Panc1 (cell line): ENCODE measurements around the gene TSPOAP1. TPM values are rescaled to one million over a fixed set of nuclear protein-coding genes. Genes with fewer than 3 reads are reported as not detected.

ENCODE experiments used
- ATAC-seq: fragments of 200-7000 bp; cut with Tn5 transposase; 2 replicates; pipeline ENCODE4 v1.9.1; 2020; ENCODE audit warnings: mild to moderate bottlenecking, moderate library complexity
- Bru-seq: library from RNA; stranded (reverse); fragments of 400-500 nt; gene quantifications from one replicate; lab custom pipeline; 2021; lab: Mats Ljungman, UMichigan
- BruChase-seq, 2 experiments: library from RNA; stranded (reverse); fragments of 400-500 nt; gene quantifications; one replicate each; lab custom pipeline; 2021; lab: Mats Ljungman, UMichigan
- BruUV-seq: library from RNA; stranded (reverse); fragments of 400-500 nt; replicated peaks from 2 replicates; lab custom pipeline; 2021; lab: Mats Ljungman, UMichigan
- CTCF ChIA-PET: fragments of 300-600 bp; sonication (Branson Sonifier 250); formaldehyde crosslinking; loops from one replicate; lab custom pipeline; 2022; ENCODE audit warnings: antibody characterized with exemption; lab: Charles Lee
- POLR2A ChIA-PET: fragments of 300-600 bp; sonication (Branson Sonifier 250); formaldehyde crosslinking; loops from one replicate; lab custom pipeline; 2022; ENCODE audit warnings: antibody characterized with exemption; lab: Charles Lee
- DNase-seq: peaks from one replicate; pipeline ENCODE4 v3.0.0-alpha.2; 2010; ENCODE audit warnings: low read depth, low spot score
- H3K27ac ChIP-seq: 2 replicates; pipeline ENCODE4 v1.5.1; 2011; ENCODE audit warnings: mild to moderate bottlenecking, low read length, inconsistent platforms
- H3K27me3 ChIP-seq: fragments of 200-500 bp; sonication (Bioruptor generic); 2 replicates; pipeline ENCODE4 v1.6.0; 2014; ENCODE audit warnings: low read length, inconsistent platforms; ENCODE audit not compliant: control insufficient read depth, insufficient read depth
- H3K36me3 ChIP-seq: fragments of 200-500 bp; sonication (Bioruptor generic); 2 replicates; pipeline ENCODE4 v1.5.1; 2014; ENCODE audit warnings: inconsistent platforms, mild to moderate bottlenecking, low read length, moderate library complexity; ENCODE audit not compliant: control insufficient read depth, insufficient read depth
- H3K4me1 ChIP-seq: 2 replicates; pipeline ENCODE4 v1.5.1; 2011; ENCODE audit warnings: inconsistent platforms, mild to moderate bottlenecking, low read length, moderate library complexity; ENCODE audit not compliant: control insufficient read depth, insufficient read depth
- H3K4me3 ChIP-seq, 2 experiments: 2 replicates each; pipeline ENCODE4 v1.5.1; 2011 to 2012; ENCODE audit warnings: low read depth in 2 of 2, low read length in 2 of 2, mild to moderate bottlenecking in 2 of 2, inconsistent platforms in 1 of 2, moderate library complexity in 1 of 2
- H3K9me3 ChIP-seq: fragments of 200-500 bp; sonication (Bioruptor generic); 2 replicates; pipeline ENCODE4 v1.5.1; 2014; ENCODE audit warnings: low read depth, mild to moderate bottlenecking, inconsistent platforms, low read length, moderate library complexity; ENCODE audit not compliant: control insufficient read depth, insufficient read depth
- CTCF ChIP-seq: fragments of 450-650 bp; IDR thresholded peaks from 2 replicates; pipeline ENCODE4 v1.5.1; 2017; ENCODE audit warnings: mild to moderate bottlenecking
- POLR2AphosphoS5 ChIP-seq: IDR thresholded peaks from 2 replicates; pipeline ENCODE4 v1.6.1; 2012; ENCODE audit warnings: mild to moderate bottlenecking, low read depth, low read length, moderate library complexity
- REST ChIP-seq, 2 experiments: IDR thresholded peaks; 2 replicates each; pipeline ENCODE4 v1.6.1; 2011 to 2012; ENCODE audit warnings: low read depth in 2 of 2, control low read depth in 1 of 2, low read length in 1 of 2, mild to moderate bottlenecking in 1 of 2, moderate library complexity in 1 of 2; ENCODE audit not compliant: insufficient read depth in 1 of 2
- SIN3A ChIP-seq: IDR thresholded peaks from 2 replicates; pipeline ENCODE4 v1.6.1; 2012; ENCODE audit warnings: low read depth, mild to moderate bottlenecking, low read length, moderate library complexity, borderline replicate concordance; ENCODE audit not compliant: insufficient read depth
- TCF7L2 ChIP-seq: IDR thresholded peaks from 2 replicates; pipeline ENCODE4 v1.6.1; 2011; ENCODE audit warnings: mild to moderate bottlenecking, low read depth, low read length, inconsistent platforms
- in situ Hi-C: cut with HindIII; loops from 2 replicates; pipeline ENCODE4 v1.10.0; 2016; ENCODE audit warnings: low sequenced_read_pairs, low pct_unique_long_range_greater_than_20kb
- intact Hi-C: fragments of 100-400 bp; cut with micrococcal nuclease; formaldehyde crosslinking; loops from one replicate; pipeline ENCODE4 v1.10.0; 2022; ENCODE audit not compliant: unreplicated experiment
- long read RNA-seq: library from polyadenylated mRNA; unstranded; transcript quantifications from one replicate; pipeline ENCODE4 v2.0.0, GENCODE V29; 2021; ENCODE audit not compliant: unreplicated experiment
- polyA plus RNA-seq: library from polyadenylated mRNA; unstranded; fragments of >200 nt; gene quantifications from one replicate; pipeline ENCODE4 v1.2.1, GENCODE V29; 2012; ENCODE audit warnings: missing spikeins; ENCODE audit not compliant: insufficient read length
- total RNA-seq: library from RNA; stranded (reverse); gene quantifications from one replicate; pipeline ENCODE4 v1.2.1, GENCODE V29; 2021; ENCODE audit not compliant: unreplicated experiment

The TSPOAP1 gene
- total RNA-seq (0.05 TPM), Bru-seq, nascent RNA (not detected), BruChase-seq, experiment 1, labeled RNA remaining after a 2-hour chase (percentile 4 among the genes with signal in this experiment), BruChase-seq, experiment 2, labeled RNA remaining after a 6-hour chase (percentile 12 among the genes with signal in this experiment)
- 0.05 TPM for polyA plus RNA-seq
- long read RNA-seq, result 0 reads

- DNase-seq, result no peak
- ATAC-seq, result no peak
- intact Hi-C loops (no loop called here), in situ Hi-C loops (no loop called here)
- Histone ChIP-seq H3K4me3 (no peak within 1 kb of the TSS), H3K9me3 (no peaks in the 10 kb centered on the region), H3K36me3 (no peaks in the 10 kb centered on the region), H3K27me3 (no peaks in the 10 kb centered on the region), H3K4me1 (no peaks in the 10 kb centered on the region), H3K27ac (no peak within 1 kb of the TSS)
- ChIA-PET CTCF (no interaction called here), POLR2A (no interaction called here)
- TF ChIP-seq TCF7L2, result no peak
- no peak for TF ChIP-seq CTCF
- no peak for TF ChIP-seq REST (IDR thresholded peaks at IDR 0.05; ENCODE audit: insufficient read depth in 1 of 2, low read depth in 2 of 2, low read length in 1 of 2)
- no peak for TF ChIP-seq POLR2AphosphoS5
- TF ChIP-seq SIN3A, result no peak
- BruUV-seq, result no TSS peak
Observed at GRCh38 chr17:58328195-58329034, at the start of gene TSPOAP1. TSS of gene TSPOAP1 (minus strand) at chr17:58328795. CDS start at chr17:58327920, 875 bp downstream.

GRCh38 chr17:58377661-58378060 lies 49.1 kb upstream of the TSPOAP1 start:
- BruUV-seq, result no TSS peak
- H3K27me3 ChIP-seq, result no peaks in the 10 kb centered on the region
- DNase-seq (no peak), ATAC-seq (no peak)
- H3K4me1 ChIP-seq, result no peaks in the 10 kb centered on the region
- no peaks in the 10 kb centered on the region for H3K36me3 ChIP-seq
- intact Hi-C loops (no loop called here), in situ Hi-C loops (no loop called here)
- no peak overlapping the region for H3K4me3 ChIP-seq
- CTCF ChIA-PET, result no interaction called here
- POLR2A ChIA-PET, result no interaction called here
- H3K27ac ChIP-seq, result no peak overlapping the region
- no peak for TF ChIP-seq POLR2AphosphoS5
- no peak for TF ChIP-seq REST (IDR thresholded peaks at IDR 0.05; ENCODE audit: insufficient read depth in 1 of 2, low read depth in 2 of 2, low read length in 1 of 2)
- TF ChIP-seq TCF7L2, result no peak
- no peak for TF ChIP-seq CTCF
- no peak for TF ChIP-seq SIN3A
- H3K9me3 ChIP-seq, result no peaks in the 10 kb centered on the region
